ENCODE measurements around the gene CDH23.

- TF ChIP-seq POLR2AphosphoS5 (IDR thresholded peaks at IDR 0.05) (no peak), POLR2A (IDR thresholded peaks at IDR 0.05) (no peak), CTCF (IDR thresholded peaks at IDR 0.05 in 8 of 11, conservative IDR thresholded peaks at IDR 0.05 in 3 of 11) (no peak)
These were observed 202.8 kb downstream of the CDH23 start for GRCh38 chr10:71599518-71599917.
